Renal pelvis (tissue), 4 donors: Measurements from ENCODE around the gene VEPH1. TPM values are rescaled to one million over a fixed set of nuclear protein-coding genes. Genes with fewer than 3 reads are reported as not detected.

ENCODE experiments used
- DNase-seq: peaks from one replicate; pipeline ENCODE4 v3.0.0-alpha.2; 2013
- polyA plus RNA-seq, 3 donors: library from polyadenylated mRNA; unstranded; fragments of 120-200 nt; gene quantifications; one replicate each; pipeline ENCODE4 v1.2.1, GENCODE V29; 2013; ENCODE audit not compliant: insufficient read length in 3 of 3

The VEPH1 gene
- polyA plus RNA-seq, 3 donors = 46.2 to 58.5 (median 48.9) TPM

GRCh38 chr3:157488144-157488543 is 15.1 kb downstream of the VEPH1 start:
- DNase-seq = no peak

DNA sequence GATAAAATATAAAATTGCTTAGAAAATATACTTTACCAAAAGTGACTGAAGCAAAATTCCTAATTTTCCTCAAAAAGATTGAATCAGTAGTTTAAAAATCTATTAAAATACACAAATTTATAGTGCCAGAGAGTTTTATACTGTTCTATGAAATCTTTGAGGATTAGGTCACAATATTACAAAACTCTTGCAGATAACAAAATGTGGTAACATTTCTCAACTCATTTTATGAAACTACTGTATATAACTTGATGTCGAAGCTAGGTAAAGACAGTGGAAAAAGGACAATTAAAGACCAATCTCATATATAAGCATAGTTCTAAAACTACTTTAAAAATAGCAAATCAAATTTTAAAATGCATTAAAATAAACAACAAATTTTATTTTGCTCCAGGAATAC is 15.9 kb downstream of the VEPH1 start:
- DNase-seq = no peak

- DNase-seq = no peak
Measured at GRCh38 chr3:157479464-157480243, 23.6 kb downstream of the VEPH1 start.

DNA sequence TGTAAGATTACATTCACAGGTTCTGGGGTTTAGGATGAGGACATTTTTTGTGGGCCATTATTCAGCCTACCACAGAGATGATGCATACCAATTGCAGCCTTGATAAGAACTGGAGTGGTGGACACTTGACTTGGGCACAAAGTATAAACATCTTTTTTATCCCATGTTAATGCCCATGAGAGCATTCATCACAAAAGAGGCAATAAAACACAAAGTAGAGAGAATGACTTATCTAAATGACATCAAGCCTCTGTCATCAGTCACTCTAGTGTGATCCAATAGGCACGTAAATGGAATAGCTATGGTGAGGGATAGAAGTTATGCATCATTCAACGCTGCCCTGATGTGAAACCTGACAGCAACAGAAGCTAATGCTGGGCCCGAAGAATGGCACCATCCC is 25.8 kb downstream of the VEPH1 start:
- no peak for DNase-seq

DNA sequence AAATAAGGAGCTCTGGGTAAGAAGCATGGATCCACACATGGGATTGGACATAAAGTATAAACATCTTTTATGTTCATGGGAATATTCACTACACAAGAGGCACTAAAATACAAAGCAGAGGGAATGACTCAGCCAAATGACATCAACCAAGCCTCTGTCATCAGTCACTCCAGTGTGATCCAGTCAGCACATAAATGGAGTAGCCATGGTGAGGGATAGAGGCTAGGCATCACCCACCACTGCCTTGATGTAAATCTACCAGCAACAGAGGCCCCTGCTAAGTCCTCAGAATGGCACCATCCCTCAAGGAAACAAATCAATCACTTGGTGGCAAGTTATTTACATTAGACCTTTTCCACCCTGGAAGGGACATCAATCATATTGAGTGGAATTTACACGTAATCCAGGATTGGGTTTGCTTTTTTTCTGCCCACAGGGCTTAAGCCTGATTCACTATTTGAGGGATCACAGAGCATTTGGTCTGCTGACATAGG is 27.2 kb downstream of the VEPH1 start:
- DNase-seq = no peak

DNA sequence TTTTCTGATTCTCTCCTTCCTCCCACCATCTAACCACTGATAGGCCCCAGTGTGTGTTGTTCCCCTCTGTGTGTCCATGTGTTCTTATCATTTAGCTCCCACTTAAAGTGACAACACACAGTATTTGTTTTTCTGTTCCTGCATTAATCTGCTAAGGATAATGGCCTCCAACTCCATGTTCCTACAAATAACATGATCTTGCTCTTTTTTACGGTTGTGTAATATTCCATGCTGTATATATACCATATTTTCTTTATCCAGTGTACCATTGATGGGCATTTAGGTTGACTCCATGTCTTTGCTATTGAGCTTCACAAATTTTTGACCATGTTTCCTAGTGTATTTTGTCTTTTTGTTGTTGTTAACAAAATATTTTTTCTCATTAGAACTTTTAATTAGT is 30.6 kb downstream of the VEPH1 start:
- DNase-seq = no peak

DNA sequence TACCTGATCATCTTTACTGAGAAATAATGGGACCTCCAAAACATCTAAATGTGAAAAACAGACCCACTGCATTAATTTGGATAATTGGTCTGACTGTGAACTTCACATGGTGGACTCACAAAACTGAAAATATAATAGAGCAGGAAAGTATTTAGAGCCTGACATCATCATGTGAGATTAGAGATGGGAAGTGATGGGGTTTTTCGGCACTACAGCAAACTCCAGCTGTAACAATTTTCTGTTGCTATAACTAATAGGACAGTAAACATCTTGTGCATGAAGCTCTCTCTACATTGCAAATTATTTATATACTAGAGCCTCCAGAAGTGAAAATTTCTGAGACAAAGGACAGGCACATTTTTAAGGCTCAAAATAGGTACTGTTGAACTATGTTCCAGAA is 32.2 kb downstream of the VEPH1 start:
- no peak for DNase-seq

GRCh38 chr3:157469561-157470294 is 33.5 kb downstream of the VEPH1 start:
- no peak for DNase-seq

- DNase-seq = no peak
Measured at GRCh38 chr3:157467200-157467599, 36.0 kb downstream of the VEPH1 start.

DNA sequence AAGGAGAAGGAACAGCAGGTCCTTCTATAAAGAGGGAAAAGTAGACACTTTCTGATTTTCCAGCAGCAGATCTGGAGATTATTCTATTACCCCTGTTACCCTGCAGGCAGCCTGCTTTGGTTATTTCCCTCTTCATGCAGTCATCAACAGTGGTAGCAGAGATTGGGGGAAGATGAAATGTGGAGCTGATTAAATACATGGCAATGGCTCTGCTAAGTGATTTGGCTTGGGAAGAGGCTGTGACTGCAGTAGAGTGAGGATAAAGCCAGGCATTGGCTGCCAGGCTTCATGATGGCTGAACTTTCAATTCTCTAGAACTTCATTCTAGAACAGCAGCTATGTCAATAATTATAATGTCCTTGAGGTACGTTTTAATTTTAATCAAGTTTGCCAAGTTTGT is 37.5 kb downstream of the VEPH1 start:
- no peak for DNase-seq

GRCh38 chr3:157464321-157464720 is 38.9 kb downstream of the VEPH1 start:
- DNase-seq = no peak

DNA sequence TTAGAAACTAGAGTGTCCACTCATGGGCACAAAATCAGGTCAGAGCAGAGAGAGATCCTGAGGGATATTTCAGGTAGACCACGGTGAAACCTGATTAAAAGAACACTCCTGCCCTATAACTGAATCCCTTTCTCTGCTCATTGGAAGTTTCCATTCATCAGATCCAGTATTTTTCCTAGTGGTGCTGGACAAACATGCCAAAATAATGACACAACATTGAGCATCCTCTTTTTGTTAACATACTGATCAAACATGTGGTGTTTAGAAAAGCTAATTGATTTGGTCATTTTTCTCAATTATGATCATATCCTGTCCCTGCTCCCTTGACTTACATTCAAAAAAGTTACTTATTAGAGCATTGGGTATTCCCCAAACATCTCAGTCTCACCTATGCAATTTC is 39.4 kb downstream of the VEPH1 start:
- DNase-seq = no peak

DNA sequence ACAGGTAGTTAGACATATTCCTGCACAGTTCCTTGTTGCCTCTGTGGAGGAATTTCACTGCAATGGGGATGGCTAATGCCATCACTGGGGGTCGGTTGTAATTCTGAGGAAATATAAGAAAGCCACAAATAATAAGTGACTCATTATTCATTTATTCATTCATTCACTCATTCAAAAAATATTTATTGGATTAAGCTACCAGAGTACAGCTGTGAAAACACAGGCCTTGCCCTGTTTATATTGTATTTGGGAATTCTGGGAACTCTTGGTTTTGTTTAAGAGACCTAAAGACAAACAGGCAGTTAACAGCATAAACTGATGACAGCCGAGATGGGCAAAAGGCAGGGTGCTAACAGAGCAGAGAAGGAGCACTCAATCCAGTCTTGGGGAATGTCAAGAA is 43.0 kb downstream of the VEPH1 start:
- no peak for DNase-seq

DNA sequence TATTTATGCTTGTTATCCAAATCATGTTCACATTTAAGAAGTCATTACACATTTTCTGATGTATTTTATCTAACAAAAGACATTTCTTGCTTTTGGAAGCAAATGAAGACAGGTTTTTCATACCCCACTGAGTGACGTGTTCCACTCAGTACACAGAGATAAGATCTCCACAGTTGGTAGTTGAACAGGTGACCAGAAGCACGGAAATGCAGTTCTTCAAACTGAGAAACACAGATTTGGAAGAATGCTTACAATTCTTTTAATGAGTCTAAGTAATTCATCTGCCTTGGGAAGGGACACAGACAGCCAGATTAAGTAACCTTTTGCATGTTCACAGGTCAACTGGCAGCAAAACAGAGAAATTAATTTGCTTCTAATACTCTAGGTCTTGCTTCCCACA is 43.5 kb downstream of the VEPH1 start:
- DNase-seq = no peak

DNA sequence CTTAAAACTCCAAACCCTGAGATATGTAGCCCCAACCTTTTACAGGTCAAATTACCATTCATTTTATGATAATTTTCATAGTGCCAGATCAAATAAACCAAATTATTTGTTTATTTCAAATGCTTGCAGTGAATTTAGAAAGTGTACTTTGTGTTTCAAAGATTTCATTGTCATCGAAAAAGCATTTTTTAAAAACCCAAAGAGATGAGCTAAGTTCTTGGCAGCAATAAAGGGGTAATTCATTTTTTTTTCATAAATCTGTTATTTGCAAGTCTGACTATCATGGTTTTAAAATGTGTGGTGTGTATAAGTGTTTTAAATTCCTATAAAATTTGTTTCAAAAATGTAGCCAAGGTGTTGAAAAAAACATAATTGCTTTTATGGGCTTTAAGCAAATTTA is 49.4 kb downstream of the VEPH1 start:
- no peak for DNase-seq

DNA sequence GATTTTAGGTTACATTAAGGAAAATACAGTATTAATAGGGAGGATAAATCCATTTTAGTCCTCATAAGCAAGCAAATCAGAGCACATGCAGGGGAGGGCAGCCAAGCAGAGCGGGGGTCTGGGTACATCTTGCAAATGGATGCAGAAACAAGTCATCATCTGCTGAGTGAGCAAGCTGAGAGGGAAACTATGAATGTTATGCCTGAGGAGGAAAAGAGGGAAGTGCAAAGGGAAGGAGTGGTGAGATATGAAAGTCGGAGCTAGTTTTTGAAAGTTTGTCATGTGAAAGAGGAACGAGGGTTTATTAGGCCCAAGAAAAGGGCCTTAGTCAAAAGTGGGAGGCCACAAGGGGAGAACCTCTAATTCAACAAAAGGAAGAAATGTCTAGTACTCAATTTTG is 51.1 kb downstream of the VEPH1 start:
- no peak for DNase-seq

DNA sequence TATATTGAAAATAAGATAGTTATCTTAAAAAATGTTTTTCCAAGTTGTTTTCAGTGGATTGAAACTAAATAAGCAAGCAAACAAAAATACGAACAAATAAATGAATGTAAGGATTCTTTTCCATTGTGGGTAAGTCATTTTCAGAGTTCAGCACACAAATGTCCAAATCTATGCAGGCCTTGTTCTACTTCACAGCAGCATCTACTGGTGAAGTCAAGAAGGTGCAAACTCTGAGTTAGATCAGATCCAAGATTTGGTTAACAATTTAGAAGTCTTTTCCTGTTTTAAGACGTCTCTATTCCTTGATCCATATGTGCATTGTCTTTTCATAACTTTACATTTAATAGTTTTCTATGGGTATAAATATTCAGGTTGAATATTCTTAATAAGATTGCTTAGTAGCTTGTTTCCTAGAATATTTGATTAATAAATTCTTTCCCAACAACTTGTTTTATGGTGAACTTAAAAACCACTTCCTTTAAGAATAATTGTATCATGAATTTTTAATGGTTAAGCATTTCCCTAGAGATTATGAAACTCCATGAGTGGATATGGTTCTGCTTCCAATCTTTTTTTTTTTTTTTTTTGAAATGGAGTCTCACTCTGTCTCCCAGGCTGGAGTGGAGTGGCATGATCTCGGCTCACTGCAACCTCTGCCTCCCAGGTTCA is 56.1 kb downstream of the VEPH1 start:
- DNase-seq = no peak

DNA sequence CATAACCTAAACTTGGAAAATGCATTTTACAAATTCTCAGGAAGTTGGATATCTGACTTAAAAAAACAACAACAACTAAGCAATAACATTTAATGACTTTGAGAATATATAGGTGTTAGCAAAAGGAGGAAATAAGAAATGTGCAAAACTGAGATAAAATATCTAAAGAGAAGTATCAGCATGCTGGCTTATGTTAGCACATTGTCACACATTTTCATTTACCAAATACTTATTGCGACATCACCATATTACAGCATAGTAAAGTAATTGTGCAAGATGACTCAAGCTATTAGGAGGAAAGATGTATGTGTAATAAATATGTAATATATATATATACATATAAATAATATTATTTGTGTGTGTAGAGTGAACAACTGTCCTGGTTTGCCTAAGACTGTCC is 57.4 kb downstream of the VEPH1 start:
- DNase-seq = no peak

DNA sequence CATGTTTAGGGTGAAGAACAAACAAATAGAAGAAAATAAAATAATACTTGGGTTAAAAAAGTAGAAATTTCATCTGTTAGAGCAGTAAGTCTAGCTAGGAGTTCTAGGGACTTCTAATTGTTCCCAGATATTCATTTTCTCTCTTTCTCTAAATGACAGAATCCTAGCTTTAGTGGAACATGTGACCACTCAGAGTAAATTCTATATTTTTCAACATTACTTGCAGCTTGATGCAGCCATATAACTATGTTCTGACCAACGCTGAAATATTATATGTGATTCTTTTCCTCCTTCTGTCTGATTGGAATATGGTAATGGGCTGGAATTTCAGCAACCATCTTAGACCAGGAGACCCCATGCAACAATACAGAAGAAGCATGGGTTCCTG is 58.4 kb downstream of the VEPH1 start:
- DNase-seq = no peak

DNA sequence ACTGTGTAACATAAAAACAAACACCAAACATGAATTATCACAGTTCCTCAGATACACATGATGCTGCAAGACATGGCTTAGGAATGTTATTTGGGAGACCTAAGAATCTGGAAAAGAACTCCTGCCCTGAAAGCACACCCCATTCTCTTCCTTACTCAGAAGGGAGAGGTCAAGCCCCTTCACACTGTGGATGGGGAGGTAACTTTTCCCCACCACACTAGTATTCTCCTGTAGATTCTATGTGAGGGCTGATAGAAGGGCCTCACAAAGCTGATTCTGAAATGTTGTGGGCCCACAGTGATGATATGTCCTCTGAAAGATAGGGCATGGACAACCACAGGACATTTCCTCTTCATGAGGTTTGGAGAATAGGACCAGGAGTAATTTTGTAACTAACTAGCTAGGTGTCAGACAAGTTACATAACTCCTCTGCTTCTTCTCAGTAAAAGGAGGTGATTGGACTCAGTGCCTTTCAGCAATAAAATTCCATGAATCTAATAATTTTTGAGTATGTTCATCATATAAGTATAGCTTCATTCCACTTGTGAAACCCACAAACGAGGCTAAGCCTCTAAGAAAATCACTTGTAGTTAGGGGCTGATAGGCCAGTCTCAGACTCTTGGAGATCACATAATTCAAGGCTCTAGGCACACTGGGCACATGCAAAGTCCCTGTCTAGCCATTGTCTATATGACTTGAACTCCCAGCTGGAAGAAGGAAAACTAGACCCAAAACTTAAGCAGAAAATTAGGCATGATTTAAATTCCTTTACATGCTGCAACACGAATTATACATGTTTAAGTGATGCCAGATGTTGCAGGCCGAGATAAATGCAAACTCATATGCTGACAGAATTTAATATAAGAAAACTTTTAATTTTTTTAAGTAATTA is 59.1 kb downstream of the VEPH1 start:
- DNase-seq = no peak

GRCh38 chr3:157442729-157443128 is 60.5 kb downstream of the VEPH1 start:
- no peak for DNase-seq

- no peak for DNase-seq
Measured at GRCh38 chr3:157441102-157441624, 62.1 kb downstream of the VEPH1 start.
